Left lung (tissue), 10 donors: ENCODE results near the gene SGSH. TPM values are rescaled to one million over a fixed set of nuclear protein-coding genes. Genes with fewer than 3 reads are reported as not detected.

ENCODE experiments used
- ATAC-seq: fragments of 200-7000 bp; cut with Tn5 transposase; one replicate; pipeline ENCODE4 v1.9.1; 2020; ENCODE audit warnings: moderate library complexity
- DNase-seq, 4 donors: peaks; one replicate each; pipeline ENCODE4 v3.0.0-alpha.2; 2013 to 2020
- H3K27ac ChIP-seq, 2 donors: fragments of 200-600 bp; sonication (generic) in 1 of 2; one replicate each; pipeline versions ENCODE4 v1.5.0 to v1.8.0; 2020 to 2021
- H3K27me3 ChIP-seq, 2 donors: fragments of 200-600 bp; sonication (generic) in 1 of 2; one replicate each; pipeline versions ENCODE4 v1.5.0 to v1.8.0; 2020 to 2021
- H3K36me3 ChIP-seq, 2 donors: fragments of 200-600 bp; sonication (generic) in 1 of 2; one replicate each; pipeline versions ENCODE4 v1.5.0 to v1.8.0; 2020 to 2021
- H3K4me1 ChIP-seq, 2 donors: fragments of 200-600 bp; one replicate each; pipeline ENCODE4 v1.8.0; 2021
- H3K4me3 ChIP-seq, 2 donors: fragments of 200-600 bp; sonication (generic) in 1 of 2; one replicate each; pipeline versions ENCODE4 v1.5.0 to v1.8.0; 2020 to 2021; ENCODE audit warnings: mild to moderate bottlenecking in 1 of 2
- H3K9me3 ChIP-seq, 2 donors: fragments of 200-600 bp; sonication (generic) in 1 of 2; one replicate each; pipeline versions ENCODE4 v1.5.0 to v1.8.0; 2020 to 2021
- CTCF ChIP-seq, 2 donors: fragments of 200-600 bp; sonication (generic) in 1 of 2; IDR thresholded peaks; one replicate each; pipeline versions ENCODE4 v1.5.0 to v1.8.0; 2021; ENCODE audit warnings: antibody characterized with exemption in 2 of 2
- intact Hi-C, 2 donors: fragments of 100-400 bp; cut with DNase I; formaldehyde crosslinking; loops; one replicate each; pipeline versions ENCODE4 v1.11.2 to v1.14.2; 2022
- polyA plus RNA-seq, 6 donors: library from polyadenylated mRNA; unstranded; fragments of 120-200 nt; gene quantifications; one replicate each; pipeline ENCODE4 v1.2.1, GENCODE V29; 2013; ENCODE audit not compliant: insufficient read length in 6 of 6
- total RNA-seq, 2 donors: library from RNA; stranded (reverse); fragmentation: NEBNext Ultra II Directional; extraction: Animal tissue kit (Norgen Biotek cat#: 25700); gene quantifications; one replicate each; pipeline ENCODE4 v1.2.1, GENCODE V29; 2021
- donor health status: DM: no; HTN: yes; CAD: no.
- donor health status: DM: no; HTN: no; CAD: no.

SGSH gene
- total and polyA plus RNA-seq, 8 donors = 40.8 to 83.8 (median 47.1) TPM

DNA sequence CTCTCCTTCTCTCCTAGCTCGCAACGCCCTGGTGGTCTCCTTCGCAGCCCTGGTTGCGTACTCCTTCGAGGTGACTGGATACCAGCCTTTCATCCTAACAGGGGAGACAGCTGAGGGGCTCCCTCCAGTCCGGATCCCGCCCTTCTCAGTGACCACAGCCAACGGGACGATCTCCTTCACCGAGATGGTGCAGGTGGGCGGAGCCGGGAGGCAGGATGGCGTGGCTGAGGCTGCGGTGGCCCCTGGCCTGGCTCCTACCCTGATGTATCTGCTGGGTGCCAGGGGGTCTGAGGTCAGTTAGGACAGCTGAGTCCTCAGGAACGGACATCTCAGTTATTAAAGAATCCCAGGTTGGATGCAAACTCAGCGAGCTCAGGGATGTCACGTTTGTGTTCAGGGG, 16.8 kb upstream of the SGSH start:
- no peak overlapping the region for H3K4me3 ChIP-seq
- H3K36me3 ChIP-seq = peaks cover 3 to 77% of the 10 kb centered on the region in 2 donors
- no peaks in the 10 kb centered on the region for H3K4me1 ChIP-seq
- no peak for ATAC-seq
- TF ChIP-seq CTCF (IDR thresholded peaks at IDR 0.05) = no peak
- H3K9me3 ChIP-seq = peaks cover 0 to 20% of the 10 kb centered on the region in 2 donors
- DNase-seq = no peak
- intact Hi-C loops = no loop called here
- H3K27ac ChIP-seq = no peak overlapping the region
- H3K27me3 ChIP-seq = no peaks in the 10 kb centered on the region

GRCh38 chr17:80233202-80233601, 13.1 kb upstream of the SGSH start:
- Histone ChIP-seq H3K27ac (no peak overlapping the region), H3K4me3 (no peak overlapping the region), H3K27me3 (no peaks in the 10 kb centered on the region), H3K4me1 (no peaks in the 10 kb centered on the region), H3K9me3 (peaks cover 0 to 27% of the 10 kb centered on the region in 2 donors), H3K36me3 (peaks cover 0 to 84% of the 10 kb centered on the region in 2 donors)
- no peak for DNase-seq
- intact Hi-C loops = no loop called here
- ATAC-seq = no peak
- no peak for TF ChIP-seq CTCF (IDR thresholded peaks at IDR 0.05)

GRCh38 chr17:80232438-80232837, 12.3 kb upstream of the SGSH start:
- no peak overlapping the region for H3K27ac ChIP-seq
- intact Hi-C loops = no loop called here
- H3K36me3 ChIP-seq = peaks cover 0 to 84% of the 10 kb centered on the region in 2 donors
- no peak overlapping the region for H3K4me3 ChIP-seq
- DNase-seq (peak in 1 of 4 donors; percentile 1), ATAC-seq (no peak)
- no peak for TF ChIP-seq CTCF (IDR thresholded peaks at IDR 0.05)
- no peaks in the 10 kb centered on the region for H3K27me3 ChIP-seq
- no peaks in the 10 kb centered on the region for H3K4me1 ChIP-seq
- peaks cover 0 to 27% of the 10 kb centered on the region in 2 donors for H3K9me3 ChIP-seq

- Histone ChIP-seq H3K27ac (no peak overlapping the region), H3K9me3 (peaks cover 0 to 27% of the 10 kb centered on the region in 2 donors), H3K4me1 (no peaks in the 10 kb centered on the region), H3K27me3 (no peaks in the 10 kb centered on the region), H3K4me3 (no peak overlapping the region), H3K36me3 (peaks cover 0 to 50% of the 10 kb centered on the region in 2 donors)
- no peak for DNase-seq
- ATAC-seq = no peak
- no peak for TF ChIP-seq CTCF (IDR thresholded peaks at IDR 0.05)
- intact Hi-C loops = no loop called here
Observed at GRCh38 chr17:80229011-80229410, 8.9 kb upstream of the SGSH start.

DNA sequence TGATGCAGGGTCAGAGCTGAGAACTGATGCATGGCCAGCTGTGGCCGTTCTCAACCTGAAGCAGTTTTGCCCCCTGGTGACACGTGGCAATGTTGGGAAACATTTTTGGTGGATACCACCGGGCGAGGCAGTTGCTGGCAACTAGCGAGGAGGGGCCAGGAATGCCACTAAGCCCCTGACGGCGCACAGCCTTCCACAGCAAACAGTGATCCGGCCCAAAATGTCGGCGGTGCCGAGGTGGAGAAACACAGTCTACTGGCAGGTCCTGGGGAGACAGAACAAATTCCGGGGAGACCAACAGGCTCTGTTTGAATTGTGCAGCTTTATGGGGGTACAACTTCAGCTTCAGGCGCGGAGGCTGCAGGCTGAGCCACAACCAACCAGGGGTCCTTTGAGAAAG, 8.3 kb upstream of the SGSH start:
- Histone ChIP-seq H3K36me3 (peaks cover 0 to 45% of the 10 kb centered on the region in 2 donors), H3K27me3 (no peaks in the 10 kb centered on the region), H3K4me1 (no peaks in the 10 kb centered on the region), H3K4me3 (no peak overlapping the region), H3K9me3 (peaks cover 0 to 22% of the 10 kb centered on the region in 2 donors), H3K27ac (no peak overlapping the region)
- intact Hi-C loops = no loop called here
- ATAC-seq (no peak), DNase-seq (peak in 1 of 4 donors; percentile 69)
- TF ChIP-seq CTCF (IDR thresholded peaks at IDR 0.05) = no peak
